ENCODE measurements around the gene MSH3.
A peak's percentile ranks its signal among the peaks of the same experiment; 100 is the strongest.
"Not testable (repeated sequence)": the region's sequence is repeated elsewhere in the genome, so short reads cannot be mapped to it uniquely, and the experiment has no call there.

Gene MSH3

DNA sequence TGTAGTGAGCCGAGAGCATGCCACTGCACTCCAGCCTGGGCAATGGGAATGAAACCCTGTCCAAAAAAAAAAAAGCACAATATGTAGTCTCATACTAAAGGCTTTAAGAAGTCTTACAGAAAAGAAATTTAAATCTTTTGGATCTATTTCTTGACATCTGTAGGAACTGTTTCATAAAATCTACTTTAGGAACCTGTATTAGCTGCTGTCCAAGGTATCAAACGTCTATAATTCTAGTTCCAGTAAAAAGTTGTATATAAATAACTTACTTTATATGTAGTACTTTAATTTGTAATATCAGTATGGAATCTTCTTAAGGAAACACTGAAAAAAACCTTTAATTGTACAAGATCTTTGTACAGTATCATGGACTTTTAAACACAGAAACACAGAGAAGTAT lies 199.0 kb downstream of the MSH3 start:
- no peak for DNase-seq (ENCODE audit: low spot score)

DNA sequence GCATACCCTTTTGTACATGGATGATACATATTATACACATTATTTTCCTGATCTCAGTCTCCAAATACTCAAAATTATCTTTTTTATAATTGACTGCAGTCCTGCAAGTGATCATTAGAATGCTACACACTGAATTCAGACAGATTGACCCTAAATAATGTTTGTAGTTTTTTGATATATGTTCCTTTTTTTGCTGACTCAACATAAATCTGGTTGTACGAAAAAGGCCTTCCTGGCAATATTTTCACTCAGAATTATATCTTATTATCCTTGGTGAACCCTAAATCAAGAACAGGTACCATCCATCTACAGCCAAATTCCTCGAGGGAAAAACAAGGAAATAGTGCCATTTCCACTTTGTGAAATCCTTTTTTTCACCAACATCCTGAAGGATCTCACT lies 200.1 kb downstream of the MSH3 start:
- DNase-seq (ENCODE audit: low spot score), result no peak

DNA sequence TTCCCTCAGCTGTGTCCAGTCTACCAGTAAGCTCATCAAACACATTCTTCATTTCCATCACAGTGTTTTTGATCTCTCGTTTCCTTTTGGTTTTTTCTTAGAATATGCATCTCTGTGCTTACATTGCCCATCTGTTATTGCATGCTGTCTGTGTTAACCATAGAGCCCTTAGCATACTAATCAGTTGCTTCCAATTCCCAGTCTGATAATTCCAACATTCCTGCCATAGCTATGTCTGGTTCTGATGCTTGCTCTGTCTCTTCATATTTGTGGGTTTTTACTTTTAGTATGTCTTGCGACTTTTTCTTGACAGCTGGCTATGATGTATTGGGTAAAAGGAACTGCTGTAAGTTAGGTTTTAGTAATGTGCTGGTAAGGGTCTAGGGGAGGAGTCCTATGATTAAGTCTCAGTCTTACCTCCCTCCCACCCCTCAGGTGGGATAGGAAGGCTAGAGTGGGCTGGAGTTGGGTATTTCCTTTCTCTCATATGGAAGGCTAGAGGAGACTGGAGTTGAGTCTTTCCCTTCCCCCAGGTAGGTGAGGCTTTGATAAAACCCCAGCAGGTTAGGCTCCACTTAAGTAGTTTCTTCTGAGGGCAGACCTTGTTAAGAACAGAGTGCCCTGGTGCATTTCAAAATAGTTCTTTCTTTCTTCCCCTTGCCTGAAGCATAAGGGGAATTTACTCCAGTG lies 206.6 kb downstream of the MSH3 start:
- DNase-seq (ENCODE audit: low spot score), result no peak

DNA sequence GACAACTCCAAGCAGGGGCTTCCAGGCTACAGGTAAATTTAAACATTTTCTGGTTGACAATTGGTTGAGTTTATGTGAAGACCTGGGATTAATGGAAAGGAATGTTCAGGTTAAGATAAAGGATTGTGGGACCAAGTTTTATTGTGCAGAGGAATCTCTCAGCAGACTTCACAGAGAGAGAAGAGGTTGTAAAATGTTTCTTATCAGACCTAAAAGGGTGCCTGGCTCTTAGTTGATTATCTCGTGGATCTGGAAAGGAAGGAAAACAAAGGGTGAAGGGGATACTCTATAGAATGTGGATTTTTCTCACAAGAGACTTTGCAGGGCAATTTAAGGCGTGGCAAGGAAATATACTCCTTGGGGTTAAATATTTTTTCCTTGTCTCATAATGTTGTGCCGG lies 209.3 kb downstream of the MSH3 start:
- no peak for DNase-seq (ENCODE audit: low spot score)

DNA sequence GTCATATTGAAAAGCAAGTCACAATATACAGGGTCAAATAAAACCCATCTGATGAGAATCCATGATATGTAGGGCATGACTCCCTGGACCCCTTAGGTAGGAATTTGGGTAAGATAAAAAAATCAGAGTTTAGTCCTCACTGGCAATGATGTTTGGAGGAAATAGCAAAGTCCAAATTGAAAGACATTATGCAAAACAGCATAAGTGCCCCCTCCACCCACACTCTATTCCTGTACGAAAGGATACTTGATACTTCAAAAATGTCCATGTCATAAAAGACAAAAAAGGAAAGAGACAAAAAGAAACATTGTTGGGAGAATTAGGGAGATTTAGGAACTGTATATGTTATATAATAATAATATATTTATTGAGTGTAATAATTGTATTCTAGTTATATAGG lies 209.7 kb downstream of the MSH3 start:
- no peak for DNase-seq (ENCODE audit: low spot score)

DNA sequence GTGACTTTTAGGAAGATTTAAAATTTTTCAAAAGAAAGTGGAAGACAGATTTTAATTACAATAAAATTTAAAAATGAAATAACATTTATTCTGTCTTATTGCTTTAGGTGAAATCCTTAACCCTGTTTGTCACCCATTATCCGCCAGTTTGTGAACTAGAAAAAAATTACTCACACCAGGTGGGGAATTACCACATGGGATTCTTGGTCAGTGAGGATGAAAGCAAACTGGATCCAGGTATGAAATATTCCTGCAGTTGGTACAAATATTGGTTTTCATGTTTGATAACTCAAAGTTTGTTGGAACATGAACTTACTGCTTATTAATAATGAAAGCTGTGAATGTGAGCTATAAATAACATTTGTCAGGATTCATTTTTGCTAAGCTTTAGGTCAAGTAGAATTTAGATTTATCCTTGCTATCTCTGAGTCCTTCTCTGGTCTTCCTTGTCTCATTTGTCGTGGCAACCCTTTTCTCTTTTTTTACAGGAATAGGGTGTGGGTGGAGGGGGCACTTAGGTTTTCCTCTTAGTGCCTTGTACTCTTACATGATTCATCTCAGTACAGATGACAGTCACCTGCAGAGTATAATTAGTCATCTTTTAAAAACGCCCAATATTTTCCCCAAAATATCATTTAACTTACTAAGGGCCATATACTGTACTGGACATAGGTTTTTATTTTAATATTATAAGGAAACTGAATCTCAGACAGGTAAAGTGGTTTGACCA lies 210.4 kb downstream of the MSH3 start:
- DNase-seq (ENCODE audit: low spot score), result no peak

DNA sequence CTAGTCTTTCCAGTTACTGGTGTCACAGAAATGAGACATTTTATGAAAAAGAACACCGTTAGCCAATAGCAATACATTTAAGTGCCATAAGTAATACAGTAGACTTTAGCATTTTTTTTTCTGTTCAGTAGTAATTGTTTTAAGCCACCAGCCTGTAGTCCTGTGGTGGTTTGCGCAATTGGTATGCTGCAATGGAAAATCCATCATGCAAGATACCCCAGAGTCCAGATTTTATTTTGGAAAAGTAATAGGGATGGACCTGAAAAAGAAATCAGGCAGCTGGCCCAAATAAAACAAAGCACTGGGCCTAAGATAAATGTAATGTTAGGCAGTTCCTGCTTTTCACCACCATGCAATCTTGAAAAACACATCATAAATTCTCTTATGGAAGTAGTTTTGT lies 211.1 kb downstream of the MSH3 start:
- no peak for DNase-seq (ENCODE audit: low spot score)

DNA sequence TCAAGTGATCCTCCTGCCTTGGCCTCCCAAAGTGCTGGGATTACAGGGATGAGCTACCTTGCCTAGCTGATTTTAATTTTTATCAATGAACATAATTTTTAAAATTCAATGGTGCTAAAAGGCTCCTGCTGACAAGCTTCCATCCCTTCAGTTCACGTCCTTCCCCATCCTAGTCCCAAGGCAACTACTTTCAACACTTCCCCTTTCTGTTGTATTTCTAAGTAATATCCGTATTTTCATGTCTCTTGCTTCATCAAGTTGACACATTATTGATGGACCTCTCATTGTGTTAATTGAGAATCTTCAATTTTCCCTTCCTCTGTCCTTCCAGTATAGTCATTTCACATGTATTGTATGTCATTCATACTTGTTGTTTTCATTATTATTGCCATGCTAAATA lies 211.9 kb downstream of the MSH3 start:
- no peak for DNase-seq (ENCODE audit: low spot score)

DNA sequence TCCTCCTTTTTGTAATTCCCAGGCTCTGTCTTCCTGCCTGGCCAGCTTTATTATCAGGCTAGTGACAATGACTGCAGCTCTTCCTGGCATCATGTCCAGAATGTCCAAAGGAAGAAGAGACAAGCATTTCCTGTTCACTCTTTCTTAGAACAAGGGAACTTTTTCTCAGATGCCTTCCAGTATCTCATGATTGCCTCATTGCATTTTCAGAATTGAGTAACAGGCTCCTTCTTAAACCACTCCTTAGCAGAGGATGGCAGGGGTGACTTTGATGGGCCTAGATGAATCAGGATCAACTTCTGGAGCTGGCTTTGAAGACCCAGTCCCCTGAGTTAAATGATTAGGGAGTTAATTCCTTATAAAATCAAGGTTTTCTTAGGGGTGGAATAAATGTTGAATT lies 212.8 kb downstream of the MSH3 start:
- DNase-seq (ENCODE audit: low spot score), result no peak

DNA sequence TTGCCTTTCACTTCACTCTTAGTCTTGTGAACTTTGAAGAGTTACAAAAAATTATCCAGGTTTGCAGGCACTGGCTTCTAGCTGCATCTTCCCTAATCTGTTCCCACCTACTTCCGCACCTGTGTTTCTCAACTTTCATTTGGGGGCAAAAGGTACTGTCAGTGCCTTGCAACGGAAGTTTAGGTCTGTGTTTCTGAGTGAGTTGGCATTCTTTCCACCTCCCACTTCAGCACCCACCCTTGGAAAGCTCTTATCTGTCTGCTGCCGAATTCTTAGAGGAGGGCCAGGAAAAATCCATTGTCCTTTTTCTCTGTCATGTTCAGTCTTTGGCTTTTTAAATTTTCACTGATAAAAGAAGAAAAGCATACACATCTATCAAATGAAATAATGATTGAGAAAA lies 216.0 kb downstream of the MSH3 start:
- no peak for DNase-seq (ENCODE audit: low spot score)

DNA sequence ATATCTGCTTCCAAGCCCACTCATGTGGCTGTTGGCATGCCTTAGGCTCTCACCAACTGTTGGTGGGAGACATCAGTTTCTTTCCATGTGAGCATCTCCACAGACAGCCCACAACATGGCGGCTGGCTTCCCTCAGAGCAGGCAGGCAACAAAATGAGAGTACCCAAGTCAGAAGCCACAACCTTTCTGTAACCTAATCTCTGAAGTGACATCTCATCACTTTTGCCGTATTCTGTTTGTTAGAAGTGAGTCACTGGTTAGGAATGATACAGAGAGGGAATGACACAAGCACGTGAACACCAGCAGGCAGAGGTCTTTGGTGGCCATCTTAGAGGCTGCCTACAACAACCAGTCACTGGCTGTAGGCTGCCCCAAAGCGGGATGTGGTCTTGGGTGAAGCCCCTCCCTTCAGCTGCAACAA lies 217.1 kb downstream of the MSH3 start:
- peak; percentile 45 for DNase-seq (ENCODE audit: low spot score)

DNA sequence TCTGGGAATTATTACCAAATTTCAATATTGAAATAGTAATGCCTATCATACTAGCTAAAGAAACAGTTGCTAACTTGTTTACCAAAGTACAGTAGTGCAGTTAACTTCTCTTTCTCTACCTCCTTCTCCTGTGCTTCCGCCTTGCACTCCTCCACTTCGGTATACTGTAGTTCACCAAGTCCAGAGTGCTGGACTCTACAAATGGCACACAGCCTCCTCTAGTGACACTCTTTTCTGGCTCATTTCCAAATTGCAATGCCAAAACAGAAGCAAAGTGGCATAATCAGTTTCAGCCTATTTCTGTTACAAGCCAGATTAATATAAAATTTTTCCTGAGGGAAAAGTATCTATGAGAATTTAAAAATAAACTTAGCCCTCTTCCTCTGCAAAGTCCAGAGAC lies 219.7 kb downstream of the MSH3 start:
- DNase-seq (ENCODE audit: low spot score), result no peak

DNA sequence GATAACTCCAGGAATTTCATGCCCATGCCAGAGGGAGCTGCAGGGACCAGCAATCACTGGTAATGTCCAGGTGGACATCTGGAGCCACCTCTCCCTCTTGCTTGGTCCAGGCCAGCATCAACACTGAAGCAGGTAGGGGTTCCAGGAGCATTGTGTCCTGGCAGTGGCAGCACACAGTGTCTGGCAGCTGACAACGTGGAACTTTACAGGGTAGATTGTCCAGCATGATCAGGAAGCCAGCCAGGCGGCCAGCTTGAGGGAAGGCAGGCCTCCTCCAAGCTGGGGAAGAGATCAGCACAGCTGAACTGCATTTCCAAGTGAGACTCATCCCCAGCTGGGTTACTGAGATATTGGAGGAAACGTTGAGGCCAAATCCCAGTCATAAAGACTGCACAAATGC lies 223.1 kb downstream of the MSH3 start:
- DNase-seq (ENCODE audit: low spot score), result no peak

DNA sequence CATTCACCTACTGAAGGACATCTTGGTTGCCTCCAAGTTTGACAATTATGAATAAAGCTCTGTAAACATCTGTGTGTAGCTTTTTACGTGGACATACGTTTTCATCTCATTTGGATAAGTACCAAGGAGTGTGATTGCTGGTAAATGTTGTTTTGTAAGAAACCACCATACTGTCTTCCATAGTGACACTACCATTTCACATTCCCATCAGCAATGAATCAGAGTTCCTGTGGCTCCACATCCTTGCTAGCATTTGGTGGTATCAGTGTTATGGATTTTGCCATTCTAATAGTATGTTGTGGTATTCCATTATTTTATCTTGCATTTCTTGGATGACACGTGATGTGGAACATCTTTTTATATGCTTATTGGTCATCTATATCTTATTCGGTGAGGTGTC lies 227.3 kb downstream of the MSH3 start:
- no peak for DNase-seq (ENCODE audit: low spot score)

DNA sequence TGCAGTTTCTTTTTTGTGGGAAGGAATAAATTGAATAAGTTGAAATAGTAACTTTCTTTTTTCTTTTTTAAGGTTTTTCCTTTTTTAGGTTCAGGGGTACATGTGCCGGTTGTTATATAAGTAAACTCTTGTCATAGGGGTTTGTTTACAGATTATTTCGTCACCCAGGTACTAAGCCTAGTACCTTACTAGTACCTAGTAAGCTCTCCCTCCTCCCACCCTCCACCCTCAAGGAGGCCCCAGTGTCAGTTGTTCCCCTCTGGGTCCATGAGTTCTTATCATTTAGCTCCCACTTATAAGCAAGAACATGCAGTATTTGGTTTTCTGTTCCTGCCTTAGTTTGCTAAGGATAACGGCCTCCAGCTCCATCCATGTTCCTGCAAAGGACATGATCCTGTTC lies 228.9 kb downstream of the MSH3 start:
- DNase-seq (ENCODE audit: low spot score), result not testable (repeated sequence)

DNA sequence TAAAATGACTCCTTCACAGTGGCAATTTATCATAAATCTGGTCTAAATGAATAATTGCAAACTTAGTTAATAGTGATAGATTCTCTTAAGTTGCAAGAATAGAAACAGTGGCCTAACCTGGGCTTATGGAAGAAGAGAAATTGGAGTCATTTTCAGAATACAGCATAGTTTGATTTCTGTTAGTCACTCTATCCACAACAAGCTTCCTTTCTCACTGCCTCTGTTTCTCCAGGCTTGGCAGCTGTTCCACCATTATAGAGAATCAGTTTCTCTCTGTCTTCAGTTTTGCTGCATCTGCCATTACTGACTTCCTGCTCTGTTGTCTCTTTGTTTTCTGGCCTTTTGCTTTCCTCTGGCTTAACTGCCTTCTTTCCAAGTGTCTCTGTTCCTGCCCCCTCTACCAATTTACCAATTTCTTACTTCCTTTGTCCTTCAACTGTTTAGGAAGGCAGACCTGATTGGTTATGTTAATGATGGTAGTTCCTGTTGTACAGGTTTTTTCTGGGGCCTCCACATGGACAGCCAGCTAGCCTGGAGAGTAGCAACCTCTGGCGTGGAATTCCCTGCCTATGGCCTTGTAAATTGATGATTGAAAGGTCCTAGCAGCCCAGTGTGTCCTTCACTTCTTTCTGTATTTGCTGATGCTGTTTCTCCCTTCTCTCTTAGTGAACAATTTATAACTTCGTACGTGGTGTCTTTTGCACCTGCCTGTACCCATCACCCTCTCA lies 229.8 kb downstream of the MSH3 start:
- no peak for DNase-seq (ENCODE audit: low spot score)

DNA sequence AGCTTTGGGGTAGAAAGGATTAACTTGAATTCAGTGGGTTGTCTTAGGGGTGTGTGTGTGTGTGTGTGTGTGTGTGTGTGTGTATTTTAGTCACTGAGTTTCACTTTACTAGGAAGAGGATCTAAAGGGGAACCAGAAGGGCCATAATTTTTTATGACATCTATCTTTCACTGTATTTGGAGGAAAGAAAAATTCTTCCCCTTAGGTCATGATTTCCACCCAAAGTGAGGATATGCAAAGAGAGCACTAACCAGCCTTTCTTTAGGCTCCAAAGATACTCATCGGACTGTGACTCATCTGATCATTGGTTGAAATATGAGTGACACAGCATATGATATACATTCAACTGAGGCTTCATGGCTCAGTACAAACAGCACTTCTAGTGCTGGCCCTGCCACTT lies 230.5 kb downstream of the MSH3 start:
- no peak for DNase-seq (ENCODE audit: low spot score)

DNA sequence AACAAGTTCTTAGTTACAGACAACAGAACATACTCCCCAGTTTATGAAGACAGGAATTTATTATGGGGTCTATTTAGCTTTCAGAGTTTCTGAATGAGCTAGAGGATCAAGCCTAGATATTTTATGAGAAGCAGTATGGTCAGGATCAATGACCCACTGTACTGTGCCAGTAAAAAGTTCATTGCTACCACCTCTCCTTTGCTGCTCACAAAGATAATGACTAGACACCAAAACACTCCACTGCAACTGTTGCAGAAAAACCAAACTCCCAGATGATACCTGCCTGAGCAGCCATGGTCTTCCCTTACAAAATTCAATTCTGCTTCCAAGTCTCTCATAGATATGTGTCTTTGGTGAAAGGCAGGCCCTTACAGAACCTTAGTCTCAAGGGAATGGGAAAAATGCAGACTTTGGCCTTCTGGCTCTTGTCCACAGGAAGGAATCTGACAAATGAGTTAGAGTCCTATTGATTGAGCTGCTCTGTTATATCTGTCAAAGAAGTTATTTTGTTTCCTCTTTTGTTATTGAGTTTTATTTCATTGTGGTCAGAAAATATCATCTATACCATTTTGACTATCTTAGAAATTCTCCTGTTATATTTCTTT lies 231.0 kb downstream of the MSH3 start:
- no peak for DNase-seq (ENCODE audit: low spot score)

DNA sequence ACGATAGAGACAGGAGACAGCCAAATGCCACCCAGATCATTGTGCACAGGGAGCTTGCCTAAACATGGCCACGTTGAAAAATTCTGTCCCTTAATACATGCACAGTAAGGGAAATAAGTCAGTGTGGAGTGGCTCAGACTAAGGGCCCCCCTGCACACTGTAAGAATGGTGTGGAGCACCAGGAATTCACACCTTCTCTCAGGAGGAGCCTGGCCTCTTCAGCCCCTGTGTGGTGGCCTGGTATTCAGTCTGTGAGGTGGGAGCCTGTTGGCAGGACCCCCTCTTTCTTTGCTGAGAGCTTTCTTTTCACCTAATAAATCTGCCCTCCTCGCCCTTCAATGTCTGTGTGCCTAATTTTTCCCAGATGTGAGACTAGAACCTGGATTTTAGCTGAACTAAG lies 239.6 kb downstream of the MSH3 start:
- DNase-seq (ENCODE audit: low spot score), result no peak

DNA sequence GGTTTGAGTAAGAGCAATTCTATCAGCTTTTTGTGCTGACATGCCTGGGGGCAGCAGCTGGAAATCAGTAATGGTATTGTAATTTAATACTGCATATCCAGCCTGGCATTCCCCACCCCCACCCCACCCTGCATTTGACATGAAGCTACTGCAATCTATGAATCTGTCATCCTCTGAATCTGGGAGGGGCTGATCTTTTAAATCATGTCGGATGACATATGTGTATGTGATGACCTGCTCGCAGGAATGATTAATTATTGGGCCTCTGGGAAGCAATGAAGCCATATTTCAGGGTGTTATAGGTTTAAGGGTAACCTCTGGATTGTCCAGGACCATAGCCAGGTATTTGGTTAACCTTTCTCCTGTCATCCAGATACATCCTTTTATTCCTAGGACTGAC lies 241.1 kb downstream of the MSH3 start:
- no peak for DNase-seq (ENCODE audit: low spot score)

DNA sequence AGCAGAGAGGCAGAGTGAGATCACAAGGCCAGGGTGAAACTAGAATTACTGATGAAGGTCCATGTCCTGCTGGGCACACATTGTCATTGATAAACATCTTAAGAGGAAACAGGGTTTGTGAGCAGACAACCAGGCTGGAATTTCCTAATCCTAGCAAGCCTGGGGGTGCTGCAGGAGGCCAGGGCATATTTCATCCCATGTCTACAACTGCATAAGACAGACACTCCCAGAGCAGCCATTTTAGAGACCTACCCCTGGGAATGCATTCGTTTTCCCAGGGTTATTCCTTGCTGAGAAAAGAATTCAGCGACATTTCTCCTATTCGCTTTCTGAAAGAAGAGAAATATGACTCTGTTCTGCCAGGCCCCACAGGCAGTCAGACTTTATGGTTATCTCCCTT lies 248.2 kb downstream of the MSH3 start:
- DNase-seq (ENCODE audit: low spot score), result not testable (repeated sequence)

DNA sequence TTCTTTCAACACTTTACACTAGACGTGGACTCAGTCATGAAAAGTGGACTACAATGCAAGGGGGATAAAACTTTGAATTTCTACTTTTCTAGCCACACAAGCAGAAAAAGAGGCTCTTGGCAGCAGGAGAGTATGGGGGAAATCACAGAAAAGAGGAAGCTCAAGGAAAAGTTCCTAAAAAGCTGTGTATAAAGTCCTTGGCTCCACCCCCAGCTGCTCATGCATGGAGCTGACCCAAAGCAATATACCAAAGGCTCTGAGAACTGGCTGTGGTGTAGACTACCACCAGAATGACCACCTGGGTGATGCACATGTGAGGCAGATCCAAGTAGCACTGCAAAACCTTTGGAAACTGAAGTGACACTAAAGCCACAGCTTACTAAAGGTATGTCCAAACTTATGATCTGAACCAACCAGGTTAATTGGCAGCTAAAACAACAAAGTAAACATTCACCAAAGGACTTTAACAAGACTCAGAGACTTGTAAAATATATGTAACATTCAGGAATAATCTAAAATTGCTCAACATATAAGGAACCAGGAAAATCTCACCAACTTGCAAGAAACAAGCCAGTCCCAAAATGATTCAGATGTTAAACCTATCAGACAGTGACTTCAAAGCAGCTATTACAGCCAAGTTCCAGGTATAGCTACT lies 250.2 kb downstream of the MSH3 start:
- DNase-seq (ENCODE audit: low spot score), result no peak

All from SW480 (cell line).